Ovary (tissue), 9 donors: ENCODE measurements around the gene PRPF19. TPM values are rescaled to one million over a fixed set of nuclear protein-coding genes. Genes with fewer than 3 reads are reported as not detected.
A peak's percentile ranks its signal among the peaks of the same experiment; 100 is the strongest.

Experiments used
- DNase-seq, 5 donors: peaks; one replicate each; pipeline ENCODE4 v3.0.0-alpha.2; 2019 to 2020
- H3K27ac ChIP-seq, 2 donors: fragments of 200-600 bp; one replicate each; pipeline versions ENCODE4 v1.5.1 to v1.8.0; 2019 to 2022
- H3K27me3 ChIP-seq: fragments of 200-600 bp; one replicate; pipeline ENCODE4 v1.8.0; 2022
- H3K36me3 ChIP-seq: fragments of 200-600 bp; sonication (generic); one replicate; pipeline ENCODE4 v1.5.1; 2019
- H3K4me1 ChIP-seq: one replicate; pipeline ENCODE4 v1.8.1; 2013; ENCODE audit warnings: mild to moderate bottlenecking, moderate library complexity; ENCODE audit not compliant: insufficient read depth
- H3K4me3 ChIP-seq: fragments of 200-600 bp; sonication (generic); one replicate; pipeline ENCODE4 v1.5.1; 2017
- H3K9me3 ChIP-seq, 2 donors: fragments of 200-600 bp in 1 of 2; sonication (generic) in 1 of 2; one replicate each; pipeline versions ENCODE4 v1.5.1 to v1.8.1; 2013 to 2019; ENCODE audit warnings: mild to moderate bottlenecking in 1 of 2, moderate library complexity in 1 of 2
- CTCF ChIP-seq, 3 donors: fragments of 450-650 bp in 2 of 3; fragments of 200-600 bp in 1 of 3; IDR thresholded peaks; one replicate each; pipeline versions ENCODE4 v1.5.1 to v1.8.0; 2016 to 2022; ENCODE audit warnings: antibody characterized with exemption in 3 of 3, mild to moderate bottlenecking in 1 of 3
- EP300 ChIP-seq: sonication (generic); formaldehyde crosslinking; IDR thresholded peaks from one replicate; pipeline ENCODE4 v1.6.1; 2017; ENCODE audit warnings: antibody characterized with exemption
- POLR2A ChIP-seq: fragments of 450-650 bp; IDR thresholded peaks from one replicate; pipeline ENCODE4 v1.6.1; 2017; ENCODE audit warnings: antibody characterized with exemption, mild to moderate bottlenecking, moderate library complexity
- WGBS, 3 donors: extraction: QIAGEN DNeasy Blood & Tissue Kit in 1 of 3; methylation state at CpG; one replicate each; pipeline versions ENCODE4 v1.1.5 to v1.1.7; 2013 to 2017; 5-methylcytosine and 5-hydroxymethylcytosine counted together
- intact Hi-C, 4 donors: fragments of 100-400 bp; cut with DNase I; formaldehyde crosslinking; loops; one replicate each; pipeline versions ENCODE4 v1.11.0 to v1.15.1; 2022 to 2023
- polyA plus RNA-seq, 2 donors: library from polyadenylated mRNA; stranded (reverse); fragments of 200-250 nt in 1 of 2; fragments of 350-450 nt in 1 of 2; fragmentation: Illumina TruSeq in 1 of 2; extraction: RNeasy Lipid Tissue Mini Kit (QIAGEN cat#74804) in 1 of 2; gene quantifications; one replicate each; pipeline ENCODE4 v1.2.3, GENCODE V29; 2013 to 2014
- total RNA-seq, 7 donors: library from RNA; depleted of rRNA in 2 of 7; stranded (reverse); fragments of >200 nt in 2 of 7; fragmentation: NEBNext Ultra II Directional in 3 of 7; extraction: Animal tissue kit (Norgen Biotek cat#: 25700) in 3 of 7; gene quantifications; one replicate each; pipeline versions ENCODE4 v1.1.0 to v1.2.4, GENCODE V29; 2016 to 2023
- donor health status: DM: no; HTN: no; CAD: no; lungs with moderate emphysema.
- donor health status: DM: no; HTN: no; CAD: no.
- donor health status: Bipolar disorder and iron deficiency.
- donor health status: DM: yes; HTN: yes; CAD: no.
- donor health status: DM: no; HTN: no; CAD: no.
- donor health status: DM: yes; HTN: yes; CAD: no.

The PRPF19 gene
- total and polyA plus RNA-seq, 9 donors = 44.1 to 109 (median 91.6) TPM

GRCh38 chr11:60899977-60900376 lies 6.4 kb downstream of the PRPF19 start:
- no peaks in the 10 kb centered on the region for H3K36me3 ChIP-seq
- no peak for DNase-seq
- WGBS, 3 donors = 63 to 74% (median 73%) methylated on average over 4 of the region's 4 CpGs
- TF ChIP-seq CTCF (IDR thresholded peaks at IDR 0.05) = no peak
- TF ChIP-seq POLR2A = no peak
- no peak for TF ChIP-seq EP300
- H3K4me3 ChIP-seq = no peak overlapping the region
- no peaks in the 10 kb centered on the region for H3K9me3 ChIP-seq
- H3K27me3 ChIP-seq = no peaks in the 10 kb centered on the region
- peaks cover 3% of the 10 kb centered on the region for H3K4me1 ChIP-seq
- intact Hi-C loops = loop anchor here (5.0 to 10.0 kb wide), 5 partner anchors 55 to 193 kb away; partner anchors contain the start of genes CCDC86 (in 1 of the 4) and MS4A10 (in 1 of the 4)
- no peak overlapping the region for H3K27ac ChIP-seq

DNA sequence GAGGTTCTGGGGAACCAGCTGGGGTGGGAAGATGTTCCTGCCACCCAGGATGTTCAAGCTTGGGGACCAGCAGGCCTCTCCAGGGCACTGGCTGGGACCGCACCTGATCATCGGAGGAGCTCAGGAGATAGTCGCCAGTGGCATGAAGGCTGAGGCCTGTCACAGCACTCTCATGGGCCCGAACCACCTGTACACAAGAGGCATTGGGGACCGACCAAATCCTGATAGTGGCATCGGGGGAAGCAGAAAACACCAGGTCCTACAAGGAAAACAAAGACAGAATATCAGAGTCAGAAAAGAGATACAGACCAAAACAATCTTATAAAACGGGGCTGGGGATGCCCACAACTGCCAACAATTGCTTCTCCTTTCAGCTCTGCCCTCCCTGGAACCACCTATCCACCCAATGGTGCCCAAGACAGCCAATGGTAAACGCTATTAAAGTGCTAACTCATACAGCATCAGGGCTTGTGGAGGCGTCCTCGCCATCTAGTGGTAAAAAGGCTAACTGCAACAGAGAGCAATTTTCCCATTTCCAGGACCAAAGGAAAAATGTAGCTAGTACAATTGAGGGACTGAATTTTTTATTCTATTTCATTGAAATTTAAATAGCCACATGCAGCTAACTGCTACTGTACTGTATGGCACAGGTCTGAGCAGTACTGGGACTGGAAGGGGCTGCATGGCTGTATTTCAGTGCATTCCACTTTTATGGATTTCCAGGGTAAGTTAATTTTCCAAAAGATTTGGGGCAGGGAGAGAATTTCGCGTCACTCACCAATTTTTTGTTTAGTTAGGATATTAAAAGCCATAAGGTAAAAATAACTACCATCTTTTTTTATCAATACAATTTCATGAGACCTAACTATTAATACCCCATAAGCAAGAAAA lies 7.1 kb downstream of the PRPF19 start:
- peak in 1 of 5 donors; percentile 44 for DNase-seq
- no peaks in the 10 kb centered on the region for H3K9me3 ChIP-seq

DNA sequence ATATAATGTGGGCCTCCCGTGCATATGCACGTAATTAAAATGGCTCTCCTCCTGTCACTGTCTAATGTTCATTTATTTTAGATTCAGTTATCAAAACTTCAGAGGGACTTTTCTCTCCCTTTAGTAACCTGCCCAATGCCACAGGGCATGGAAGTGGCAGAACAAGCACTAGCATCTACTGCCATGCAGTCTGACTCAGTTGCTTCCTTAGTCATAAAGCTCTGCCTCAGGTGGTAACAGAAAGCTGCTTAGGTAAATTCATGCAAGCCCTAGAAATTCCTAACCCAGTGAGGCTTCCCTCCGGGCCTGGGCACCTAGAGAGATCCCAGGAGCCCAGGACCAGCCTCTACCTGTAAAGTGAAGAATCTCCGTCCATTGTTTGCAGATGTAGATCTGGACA lies 8.9 kb downstream of the PRPF19 start:
- Histone ChIP-seq H3K27me3 (no peaks in the 10 kb centered on the region), H3K36me3 (no peaks in the 10 kb centered on the region), H3K4me3 (no peak overlapping the region), H3K9me3 (no peaks in the 10 kb centered on the region), H3K27ac (no peak overlapping the region), H3K4me1 (no peaks in the 10 kb centered on the region)
- TF ChIP-seq POLR2A (no peak), CTCF (IDR thresholded peaks at IDR 0.05) (no peak), EP300 (no peak)
- 92 to 93% (median 93%) methylated on average over 4 of the region's 4 CpGs for WGBS, 3 donors
- intact Hi-C loops = loop anchor here (5.0 to 10.0 kb wide), 4 partner anchors 53 to 190 kb away; partner anchors contain the start of genes CCDC86 (in 1 of the 4) and MS4A10 (in 1 of the 4)
- DNase-seq = no peak

More for the DNA sequence above, 7.1 kb downstream of the PRPF19 start:
- WGBS, 3 donors = 52 to 60% (median 56%) methylated on average over 12 of the region's 12 CpGs
- H3K4me3 ChIP-seq = no peak overlapping the region
- no peaks in the 10 kb centered on the region for H3K27me3 ChIP-seq
- H3K4me1 ChIP-seq = no peaks in the 10 kb centered on the region
- intact Hi-C loops = loop anchor here (5.0 to 10.0 kb wide), 4 partner anchors 54 to 192 kb away; partner anchors contain the start of genes CCDC86 (in 1 of the 4) and MS4A10 (in 1 of the 4)
- H3K27ac ChIP-seq = no peak overlapping the region
- no peaks in the 10 kb centered on the region for H3K36me3 ChIP-seq
- TF ChIP-seq CTCF (IDR thresholded peaks at IDR 0.05) = peak; percentile 80 to 90 (median 83)
- no peak for TF ChIP-seq POLR2A

- 62 to 78% (median 64%) methylated on average over 5 of the region's 5 CpGs for WGBS, 3 donors
- intact Hi-C loops = loop anchor here (5.0 to 10.0 kb wide), 4 partner anchors 51 to 188 kb away; partner anchors contain the start of genes CCDC86 (in 1 of the 4) and MS4A10 (in 1 of the 4)
- Histone ChIP-seq H3K27me3 (no peaks in the 10 kb centered on the region), H3K27ac (no peak overlapping the region), H3K4me1 (peaks cover 3% of the 10 kb centered on the region), H3K4me3 (no peak overlapping the region), H3K9me3 (no peaks in the 10 kb centered on the region), H3K36me3 (no peaks in the 10 kb centered on the region)
- TF ChIP-seq POLR2A = no peak
- no peak for TF ChIP-seq EP300
- no peak for DNase-seq
Measured at GRCh38 chr11:60895687-60896086, 10.7 kb downstream of the PRPF19 start.
